ENCODE measurements around the gene CNFN.

Gene CNFN

DNA sequence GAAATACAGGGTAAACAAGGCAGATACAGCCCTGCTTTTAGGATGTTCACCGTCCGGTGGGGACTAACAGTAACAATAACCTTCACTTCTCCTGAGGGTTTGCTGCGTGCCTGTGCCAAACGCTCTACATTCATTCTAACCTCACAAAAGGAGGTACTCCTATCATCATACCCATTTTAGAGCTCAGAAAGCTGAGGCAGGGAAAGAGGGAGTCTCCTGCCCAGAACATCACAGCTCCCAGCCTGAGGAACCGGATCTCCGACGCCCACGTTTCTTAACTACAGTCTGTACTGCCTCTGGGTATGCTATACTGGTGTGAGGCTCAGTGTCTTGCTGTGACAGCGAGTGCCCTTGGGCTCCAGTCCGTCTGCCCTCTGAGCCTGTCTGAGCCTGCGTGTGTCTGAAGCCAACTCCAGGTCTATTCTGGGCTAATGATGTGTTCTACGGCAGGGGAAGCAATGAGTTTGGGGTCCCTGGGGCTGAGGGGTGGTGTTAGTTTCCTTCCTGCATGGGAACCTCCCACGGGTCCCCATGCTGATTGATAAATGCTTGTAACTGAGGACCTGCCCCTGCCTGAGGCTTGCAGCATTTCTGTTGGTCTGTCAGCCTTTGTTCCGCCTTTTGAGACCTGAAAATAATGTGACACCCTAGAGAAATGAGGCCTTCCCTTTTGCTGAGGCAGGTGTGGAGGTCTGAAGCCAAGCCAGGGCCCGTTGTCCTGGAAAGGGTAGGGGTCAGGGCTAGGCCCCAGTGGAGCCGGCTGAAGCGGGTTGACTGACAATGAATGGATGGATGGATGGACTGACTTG, 32.2 kb upstream of the CNFN start:
- in situ Hi-C loops (cut with HindIII; ENCODE audit: low sequenced_read_pairs) = no loop called here
- DNase-seq (ENCODE audit: low read depth, low spot score) = no peak
- TF ChIP-seq, protein P1, sequence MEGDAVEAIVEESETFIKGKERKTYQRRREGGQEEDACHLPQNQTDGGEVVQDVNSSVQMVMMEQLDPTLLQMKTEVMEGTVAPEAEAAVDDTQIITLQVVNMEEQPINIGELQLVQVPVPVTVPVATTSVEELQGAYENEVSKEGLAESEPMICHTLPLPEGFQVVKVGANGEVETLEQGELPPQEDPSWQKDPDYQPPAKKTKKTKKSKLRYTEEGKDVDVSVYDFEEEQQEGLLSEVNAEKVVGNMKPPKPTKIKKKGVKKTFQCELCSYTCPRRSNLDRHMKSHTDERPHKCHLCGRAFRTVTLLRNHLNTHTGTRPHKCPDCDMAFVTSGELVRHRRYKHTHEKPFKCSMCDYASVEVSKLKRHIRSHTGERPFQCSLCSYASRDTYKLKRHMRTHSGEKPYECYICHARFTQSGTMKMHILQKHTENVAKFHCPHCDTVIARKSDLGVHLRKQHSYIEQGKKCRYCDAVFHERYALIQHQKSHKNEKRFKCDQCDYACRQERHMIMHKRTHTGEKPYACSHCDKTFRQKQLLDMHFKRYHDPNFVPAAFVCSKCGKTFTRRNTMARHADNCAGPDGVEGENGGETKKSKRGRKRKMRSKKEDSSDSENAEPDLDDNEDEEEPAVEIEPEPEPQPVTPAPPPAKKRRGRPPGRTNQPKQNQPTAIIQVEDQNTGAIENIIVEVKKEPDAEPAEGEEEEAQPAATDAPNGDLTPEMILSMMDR (IDR thresholded peaks at IDR 0.05; ENCODE audit: low read depth, low read length) = no peak
- peak overlapping the region; percentile 60 for H3K4me3 ChIP-seq (ENCODE audit: low read depth, low read length)

DNA sequence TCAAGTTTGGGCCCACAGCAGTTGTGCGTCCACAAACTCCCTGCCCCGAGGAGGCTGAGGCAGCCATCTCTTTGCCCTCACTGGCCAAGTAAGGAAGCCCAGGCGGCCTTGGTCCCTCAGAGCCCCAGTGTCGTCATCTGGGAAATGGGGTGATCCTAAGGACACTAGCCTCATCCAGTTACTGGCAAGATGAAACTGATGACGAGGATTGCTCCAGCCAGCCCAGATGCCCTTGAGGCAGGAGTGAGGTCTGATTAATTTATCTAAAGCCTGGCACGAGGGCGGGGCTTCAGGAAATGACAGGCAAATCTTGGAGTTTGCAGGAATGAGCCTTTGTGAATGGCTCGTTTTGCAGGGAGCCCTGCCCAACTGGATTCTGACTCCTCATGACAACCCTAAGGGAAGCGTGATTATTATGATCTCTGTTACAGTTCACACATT, 31.5 kb upstream of the CNFN start:
- no peak for DNase-seq (ENCODE audit: low read depth, low spot score)
- TF ChIP-seq, protein P1 (IDR thresholded peaks at IDR 0.05; ENCODE audit: low read depth, low read length) = no peak
- H3K4me3 ChIP-seq (ENCODE audit: low read depth, low read length) = no peak overlapping the region
- in situ Hi-C loops (cut with HindIII; ENCODE audit: low sequenced_read_pairs) = no loop called here

- no peak for DNase-seq (ENCODE audit: low read depth, low spot score)
- no peak overlapping the region for H3K4me3 ChIP-seq (ENCODE audit: low read depth, low read length)
- TF ChIP-seq, protein P1 (IDR thresholded peaks at IDR 0.05; ENCODE audit: low read depth, low read length) = no peak
- in situ Hi-C loops (cut with HindIII; ENCODE audit: low sequenced_read_pairs) = no loop called here
Measured at GRCh38 chr19:42421101-42421500, 31.0 kb upstream of the CNFN start.

DNA sequence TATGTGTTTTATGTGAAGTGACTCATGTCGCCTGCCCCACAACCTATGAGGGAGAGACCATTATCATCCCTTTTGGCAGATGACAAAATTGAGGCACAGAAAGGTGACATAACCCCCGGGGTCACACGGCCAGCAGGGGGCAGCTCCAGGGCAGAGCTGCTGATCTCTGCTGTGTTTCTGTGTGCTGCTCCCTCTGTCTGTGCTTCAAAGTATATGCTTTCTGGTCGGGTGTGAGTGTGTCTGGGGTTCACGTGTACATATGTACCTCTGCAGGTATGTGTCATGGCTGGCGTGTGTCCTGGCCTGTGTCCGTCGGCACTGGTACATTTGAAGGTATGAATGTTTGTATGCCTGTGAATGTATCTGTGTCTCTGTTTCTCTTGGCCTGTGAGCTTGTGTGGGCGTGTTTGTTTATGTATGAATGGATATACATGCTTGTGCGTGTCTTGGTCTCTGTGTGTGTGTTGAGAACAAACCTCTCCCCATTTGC, 30.0 kb upstream of the CNFN start:
- H3K4me3 ChIP-seq (ENCODE audit: low read depth, low read length) = no peak overlapping the region
- TF ChIP-seq, protein P1 (IDR thresholded peaks at IDR 0.05; ENCODE audit: low read depth, low read length) = peak; percentile 62
- in situ Hi-C loops (cut with HindIII; ENCODE audit: low sequenced_read_pairs) = no loop called here
- DNase-seq (ENCODE audit: low read depth, low spot score) = no peak

GRCh38 chr19:42419309-42419708, 29.2 kb upstream of the CNFN start:
- no peak for DNase-seq (ENCODE audit: low read depth, low spot score)
- TF ChIP-seq, protein P1 (IDR thresholded peaks at IDR 0.05; ENCODE audit: low read depth, low read length) = no peak
- no peak overlapping the region for H3K4me3 ChIP-seq (ENCODE audit: low read depth, low read length)
- in situ Hi-C loops (cut with HindIII; ENCODE audit: low sequenced_read_pairs) = no loop called here

- no peak for DNase-seq (ENCODE audit: low read depth, low spot score)
- TF ChIP-seq, protein P1 (IDR thresholded peaks at IDR 0.05; ENCODE audit: low read depth, low read length) = no peak
- in situ Hi-C loops (cut with HindIII; ENCODE audit: low sequenced_read_pairs) = no loop called here
- H3K4me3 ChIP-seq (ENCODE audit: low read depth, low read length) = no peak overlapping the region
Measured at GRCh38 chr19:42412661-42413076, 22.6 kb upstream of the CNFN start.
